HG03066 (cell line): ENCODE measurements around the gene LRRC1.

ENCODE experiments used
- ATAC-seq: cut with Tn5 transposase; IDR thresholded peaks from one replicate; pipeline ENCODE4 v1.9.1; 2021; ENCODE audit warnings: low read depth; ENCODE audit not compliant: unreplicated experiment

Gene LRRC1

GRCh38 chr6:53840027-53840426 lies 45.2 kb downstream of the LRRC1 start:
- ATAC-seq: no peak

GRCh38 chr6:53845280-53846195 lies 50.7 kb downstream of the LRRC1 start:
- no peak for ATAC-seq

DNA sequence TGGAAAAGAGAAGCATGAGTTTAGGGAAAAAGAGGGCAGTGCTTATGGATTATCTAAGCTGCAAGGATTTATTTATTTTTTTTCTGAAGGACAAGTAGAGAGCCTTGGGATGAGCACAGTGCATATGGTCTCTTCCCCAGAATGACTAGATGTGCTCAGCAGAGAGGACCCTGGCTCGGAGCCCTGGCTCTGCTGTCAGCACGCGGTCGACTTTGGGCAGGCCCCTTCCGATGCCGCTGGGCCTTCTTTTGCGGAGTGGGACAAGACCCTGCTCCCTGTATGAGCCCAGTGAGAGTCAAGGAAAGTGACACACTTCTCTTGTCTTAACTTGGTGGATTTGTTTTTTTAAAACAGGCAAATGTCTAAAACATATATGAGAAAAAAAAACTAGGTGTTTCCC lies 51.4 kb downstream of the LRRC1 start:
- ATAC-seq: no peak

GRCh38 chr6:53847796-53848314 lies 53.0 kb downstream of the LRRC1 start:
- ATAC-seq: no peak

- no peak for ATAC-seq
Observed at GRCh38 chr6:53850527-53850926, 55.7 kb downstream of the LRRC1 start.

GRCh38 chr6:53851561-53851960 lies 56.8 kb downstream of the LRRC1 start:
- no peak for ATAC-seq

- ATAC-seq: no peak
Observed at GRCh38 chr6:53852805-53853204, 58.0 kb downstream of the LRRC1 start.

GRCh38 chr6:53854843-53855567 lies 60.2 kb downstream of the LRRC1 start:
- ATAC-seq: peak; percentile 82

- no peak for ATAC-seq
Observed at GRCh38 chr6:53855940-53856339, 61.1 kb downstream of the LRRC1 start.

GRCh38 chr6:53857318-53858094 lies 62.7 kb downstream of the LRRC1 start:
- no peak for ATAC-seq

- no peak for ATAC-seq
Observed at GRCh38 chr6:53858196-53858595, 63.4 kb downstream of the LRRC1 start.

DNA sequence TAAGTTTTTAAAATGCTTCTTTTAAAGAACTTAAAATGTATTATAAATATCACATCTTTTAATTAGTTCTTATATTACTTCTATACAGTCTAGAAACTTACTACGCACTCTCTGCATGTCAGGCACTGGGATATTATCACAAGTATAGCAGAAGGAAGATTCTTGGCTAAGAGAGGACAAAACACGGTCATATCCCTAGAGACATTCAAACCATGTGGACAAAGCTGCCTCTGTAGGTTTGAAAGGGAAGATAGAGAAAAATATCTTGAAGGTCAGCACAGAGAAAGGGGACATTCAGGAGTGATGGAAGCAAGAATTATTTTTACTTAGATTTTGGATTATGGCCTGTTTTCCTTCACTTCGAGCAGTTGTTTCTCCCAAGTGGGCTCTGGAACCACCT lies 64.1 kb downstream of the LRRC1 start:
- no peak for ATAC-seq

GRCh38 chr6:53860511-53860910 lies 65.7 kb downstream of the LRRC1 start:
- ATAC-seq: no peak

DNA sequence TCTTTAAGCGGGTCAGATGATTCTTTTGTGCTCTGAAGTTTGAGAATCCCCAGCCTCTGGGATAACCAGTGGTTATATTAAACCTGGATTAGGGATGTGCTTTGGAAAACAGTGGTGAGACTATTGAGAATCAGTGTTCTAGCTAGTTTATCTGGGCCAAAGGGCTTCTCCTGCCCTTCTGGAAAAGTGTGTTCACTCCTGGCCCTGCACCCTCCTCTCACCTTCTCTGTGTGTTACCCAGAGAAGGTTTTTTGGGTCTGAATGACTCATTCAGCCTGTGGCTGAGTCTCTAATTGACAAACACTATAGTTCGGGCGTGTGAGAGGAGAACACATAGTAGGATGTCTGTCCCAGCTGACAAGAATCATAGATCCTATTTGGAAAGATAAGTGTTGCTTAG lies 66.7 kb downstream of the LRRC1 start:
- ATAC-seq: no peak

DNA sequence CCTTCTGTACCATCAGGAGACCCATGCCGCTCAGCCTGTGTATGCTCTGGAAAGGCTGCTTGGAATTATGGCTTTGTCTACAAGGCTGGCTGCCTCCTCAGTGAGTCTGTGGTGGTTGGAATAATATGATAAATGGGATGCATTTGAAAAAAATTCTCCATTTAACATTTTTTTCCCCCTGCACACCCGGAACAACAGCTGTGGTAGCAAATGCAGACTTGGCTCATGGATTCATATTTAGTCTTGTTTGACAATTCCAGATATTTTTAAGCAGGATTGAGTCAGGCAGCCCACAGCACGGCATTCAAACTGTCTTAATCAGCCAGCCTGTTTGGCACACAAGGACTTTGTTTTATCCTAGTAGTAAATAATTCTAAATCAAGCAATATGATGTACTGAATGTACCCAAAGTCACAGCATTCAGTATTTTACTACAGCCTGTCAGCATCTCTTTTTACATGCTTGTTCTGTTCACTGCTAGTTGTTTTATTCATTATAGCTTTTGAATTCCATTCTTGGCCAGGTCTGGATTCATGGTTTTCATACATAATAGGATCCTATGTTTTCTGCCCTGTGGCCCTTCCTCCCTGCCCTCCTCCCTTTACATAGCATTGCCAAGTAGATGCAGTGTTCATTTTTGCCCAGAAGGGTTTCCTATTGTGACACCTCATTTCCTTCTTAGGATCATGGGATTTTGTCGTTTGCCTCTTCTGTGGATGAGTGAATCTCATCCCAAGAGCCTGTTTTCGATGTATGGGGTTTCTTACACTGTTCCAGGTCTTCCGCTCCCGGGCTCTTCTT lies 68.1 kb downstream of the LRRC1 start:
- ATAC-seq: no peak

DNA sequence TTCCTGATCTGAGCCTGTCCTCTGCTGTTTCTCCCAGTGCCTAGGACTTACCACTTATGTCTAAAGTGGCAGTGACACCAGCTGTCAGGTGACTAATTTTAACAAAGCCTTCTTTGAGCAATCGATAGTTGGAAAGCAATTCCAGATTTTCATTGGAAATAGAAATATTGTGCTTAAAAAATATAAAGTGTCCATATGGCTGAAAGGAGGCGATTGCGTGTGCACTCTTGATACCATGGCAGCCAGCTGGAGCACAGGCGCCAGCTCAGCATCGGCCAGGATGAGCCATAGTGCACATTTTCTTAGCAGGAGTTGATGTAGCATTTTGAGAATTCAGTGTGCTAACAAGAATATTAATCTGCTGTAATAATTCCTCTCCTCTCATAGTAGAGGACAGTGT lies 70.0 kb downstream of the LRRC1 start:
- no peak for ATAC-seq

DNA sequence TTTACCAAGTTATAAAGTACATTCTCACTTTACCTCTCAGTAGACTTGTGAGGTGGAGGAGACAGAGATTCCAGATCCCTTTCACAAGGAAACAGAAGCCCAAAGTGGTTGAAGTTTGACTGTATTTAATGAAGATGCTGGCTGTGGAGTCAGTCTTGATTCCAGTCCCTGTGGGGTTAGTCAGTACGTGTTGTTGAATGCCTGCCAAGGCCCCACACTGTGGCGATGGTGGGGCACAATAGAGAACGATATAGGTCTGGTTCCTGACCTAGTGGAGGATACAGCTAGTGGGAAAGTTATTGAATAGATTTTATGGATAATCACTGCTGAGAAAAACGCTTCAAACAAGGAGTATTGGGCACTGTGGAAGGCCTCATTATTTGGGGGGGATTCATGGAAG lies 71.4 kb downstream of the LRRC1 start:
- ATAC-seq: no peak

DNA sequence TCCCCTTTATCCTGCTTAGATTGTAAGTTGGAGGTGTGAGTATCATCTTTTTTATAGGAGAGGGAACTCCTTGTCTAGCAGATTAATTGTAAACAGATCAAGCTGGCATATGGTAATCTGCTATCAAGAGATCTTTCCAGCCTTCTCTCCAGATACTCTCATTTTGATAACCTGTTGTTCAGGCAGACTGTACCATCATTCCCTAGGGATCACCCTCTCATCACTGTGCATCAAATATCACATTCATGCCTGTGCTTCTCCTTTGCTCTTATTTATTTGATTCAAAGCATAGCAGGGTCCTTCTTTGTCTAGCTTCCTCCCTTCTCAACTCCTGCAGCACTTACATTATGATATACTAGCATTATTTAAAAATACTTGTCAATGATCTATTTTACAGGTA lies 73.8 kb downstream of the LRRC1 start:
- ATAC-seq: no peak

GRCh38 chr6:53869964-53870363 lies 75.2 kb downstream of the LRRC1 start:
- ATAC-seq: no peak

GRCh38 chr6:53873922-53874321 lies 79.1 kb downstream of the LRRC1 start:
- no peak for ATAC-seq
